DND-41 (cell line): ENCODE data around the gene PBX3.

ENCODE experiments used
- EZH2 ChIP-seq: IDR thresholded peaks from 3 replicates; pipeline ENCODE4 v1.6.1; 2012; ENCODE audit warnings: borderline replicate concordance, low read depth, mild to moderate bottlenecking, moderate library complexity, low read length, inconsistent platforms; ENCODE audit not compliant: severe bottlenecking
- TF ChIP-seq, protein P1 (sequence below): IDR thresholded peaks from 2 replicates; pipeline ENCODE4 v1.5.1; 2012; ENCODE audit warnings: borderline replicate concordance, low read length, moderate library complexity, mild to moderate bottlenecking; ENCODE audit not compliant: poor library complexity, severe bottlenecking; ENCODE audit errors: extremely low read depth

DNA sequence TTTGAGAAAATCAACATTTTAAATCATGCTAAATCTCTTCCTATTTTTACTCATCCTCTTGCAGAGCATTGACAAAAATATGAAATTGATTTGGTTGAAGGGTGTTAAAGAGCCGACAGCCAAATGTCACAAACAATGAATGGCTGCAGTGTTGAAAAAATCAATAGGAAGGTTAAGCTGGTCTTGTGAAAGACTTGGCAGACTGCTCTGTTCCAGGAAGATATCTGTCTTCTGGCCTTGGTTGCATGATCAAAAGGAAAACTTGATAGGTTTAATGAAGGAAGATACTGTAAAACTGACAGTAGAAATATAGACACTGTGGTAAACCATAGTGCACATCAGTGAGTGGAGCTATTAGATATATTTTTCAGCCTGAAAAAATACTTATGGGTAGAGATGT lies 103.6 kb downstream of the PBX3 start:
- TF ChIP-seq, protein P1, sequence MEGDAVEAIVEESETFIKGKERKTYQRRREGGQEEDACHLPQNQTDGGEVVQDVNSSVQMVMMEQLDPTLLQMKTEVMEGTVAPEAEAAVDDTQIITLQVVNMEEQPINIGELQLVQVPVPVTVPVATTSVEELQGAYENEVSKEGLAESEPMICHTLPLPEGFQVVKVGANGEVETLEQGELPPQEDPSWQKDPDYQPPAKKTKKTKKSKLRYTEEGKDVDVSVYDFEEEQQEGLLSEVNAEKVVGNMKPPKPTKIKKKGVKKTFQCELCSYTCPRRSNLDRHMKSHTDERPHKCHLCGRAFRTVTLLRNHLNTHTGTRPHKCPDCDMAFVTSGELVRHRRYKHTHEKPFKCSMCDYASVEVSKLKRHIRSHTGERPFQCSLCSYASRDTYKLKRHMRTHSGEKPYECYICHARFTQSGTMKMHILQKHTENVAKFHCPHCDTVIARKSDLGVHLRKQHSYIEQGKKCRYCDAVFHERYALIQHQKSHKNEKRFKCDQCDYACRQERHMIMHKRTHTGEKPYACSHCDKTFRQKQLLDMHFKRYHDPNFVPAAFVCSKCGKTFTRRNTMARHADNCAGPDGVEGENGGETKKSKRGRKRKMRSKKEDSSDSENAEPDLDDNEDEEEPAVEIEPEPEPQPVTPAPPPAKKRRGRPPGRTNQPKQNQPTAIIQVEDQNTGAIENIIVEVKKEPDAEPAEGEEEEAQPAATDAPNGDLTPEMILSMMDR: no peak
- no peak for TF ChIP-seq EZH2
